ENCODE results near the gene YY2. TPM values are rescaled to one million over a fixed set of nuclear protein-coding genes. Genes with fewer than 3 reads are reported as not detected.
A peak's percentile ranks its signal among the peaks of the same experiment; 100 is the strongest.
"Not testable (repeated sequence)": the region's sequence is repeated elsewhere in the genome, so short reads cannot be mapped to it uniquely, and the experiment has no call there.

Gene YY2
- total RNA-seq, 1 experiment from 2014 or later: 0.10 TPM

DNA sequence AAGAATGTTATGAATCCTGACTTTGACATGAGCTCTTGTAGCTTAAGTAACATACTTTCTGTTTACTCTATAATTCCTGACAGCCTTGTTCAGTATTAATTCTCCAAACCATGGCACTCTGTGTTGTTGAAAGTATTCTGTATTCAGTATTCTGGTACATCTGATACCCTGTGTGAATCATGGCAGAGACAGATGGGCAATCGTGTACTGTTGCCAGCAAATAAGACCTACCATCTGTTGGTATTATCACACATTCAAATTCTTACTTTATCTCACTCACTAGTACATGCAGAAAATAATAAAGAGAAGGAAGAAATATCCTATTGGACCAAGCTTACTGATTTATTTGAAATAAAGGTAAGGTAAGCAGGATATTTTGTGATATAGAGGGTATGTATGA is 8.4 kb upstream of the YY2 start:
- peaks cover 2% of the 10 kb centered on the region for H3K36me3 ChIP-seq (replicated peaks; ENCODE audit: control insufficient read depth, insufficient read depth, low read length)
- H3K27me3 ChIP-seq (ENCODE audit: control insufficient read depth, insufficient read depth, low read length): no peaks in the 10 kb centered on the region
- H3K4me3 ChIP-seq (ENCODE audit: insufficient read depth, low read depth, low read length): no peak overlapping the region
- no peak for DNase-seq

DNA sequence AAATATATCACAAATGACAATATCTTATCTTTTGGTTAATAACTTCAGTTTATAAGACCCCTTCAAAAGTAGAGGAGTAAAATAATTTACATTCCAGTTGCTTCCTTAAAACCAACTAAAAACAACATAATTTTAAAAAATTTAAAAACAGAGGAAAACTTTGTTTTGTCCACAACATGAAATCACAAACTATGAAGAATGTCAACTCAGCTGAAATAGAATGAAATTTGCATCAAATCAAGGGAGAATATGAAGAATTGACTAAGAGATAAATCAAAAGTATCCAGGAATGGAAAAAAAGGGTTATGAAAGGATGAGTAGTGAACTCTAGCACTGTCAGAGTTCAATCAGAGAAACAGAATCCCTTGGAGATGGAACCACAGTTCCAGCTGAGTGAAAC is 2.2 kb upstream of the YY2 start:
- H3K36me3 ChIP-seq (replicated peaks; ENCODE audit: control insufficient read depth, insufficient read depth, low read length): no peaks in the 10 kb centered on the region; the same call in none of the 2 replicates
- H3K4me3 ChIP-seq (ENCODE audit: insufficient read depth, low read depth, low read length): no peak overlapping the region
- no peaks in the 10 kb centered on the region for H3K27me3 ChIP-seq (ENCODE audit: control insufficient read depth, insufficient read depth, low read length)
- no peak for DNase-seq

DNA sequence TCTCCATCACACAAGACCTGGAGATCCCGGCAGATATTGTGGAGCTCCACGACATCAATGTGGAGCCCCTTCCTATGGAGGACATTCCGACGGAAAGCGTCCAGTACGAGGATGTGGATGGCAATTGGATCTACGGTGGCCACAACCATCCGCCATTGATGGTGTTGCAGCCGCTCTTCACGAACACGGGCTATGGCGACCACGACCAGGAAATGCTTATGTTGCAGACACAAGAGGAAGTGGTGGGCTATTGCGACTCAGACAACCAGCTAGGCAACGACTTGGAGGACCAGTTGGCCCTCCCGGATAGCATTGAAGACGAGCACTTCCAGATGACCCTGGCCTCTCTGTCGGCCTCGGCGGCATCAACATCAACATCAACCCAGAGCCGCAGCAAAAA is 717 bp downstream of the YY2 start:
- no peaks in the 10 kb centered on the region for H3K27me3 ChIP-seq (ENCODE audit: control insufficient read depth, insufficient read depth, low read length)
- no peaks in the 10 kb centered on the region; the same call in none of the 2 replicates for H3K36me3 ChIP-seq (replicated peaks; ENCODE audit: control insufficient read depth, insufficient read depth, low read length)
- H3K4me3 ChIP-seq (ENCODE audit: insufficient read depth, low read depth, low read length): no peak overlapping the region
- no peak for DNase-seq

DNA sequence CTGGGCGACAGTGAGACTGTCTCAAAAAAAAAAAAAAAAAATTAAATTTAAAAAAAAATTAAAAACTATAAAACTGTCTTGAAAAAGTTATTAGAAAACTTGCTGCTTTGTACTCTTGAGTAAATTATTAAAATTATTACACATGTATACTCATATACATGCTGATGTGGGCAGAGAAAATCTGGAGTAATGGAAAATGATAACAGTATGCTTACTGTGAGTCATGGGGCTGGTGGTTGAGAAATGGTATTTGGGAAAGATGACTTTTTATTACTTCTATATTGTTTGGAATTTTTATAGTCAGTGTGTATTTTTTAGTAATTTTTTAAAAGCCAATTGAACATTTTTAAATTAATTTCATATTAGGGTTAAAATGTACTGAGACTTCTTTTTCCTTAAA is 7.5 kb downstream of the YY2 start:
- Histone ChIP-seq H3K4me3 (ENCODE audit: insufficient read depth, low read depth, low read length) (no peak overlapping the region), H3K36me3 (replicated peaks; ENCODE audit: control insufficient read depth, insufficient read depth, low read length) (no peaks in the 10 kb centered on the region), H3K27me3 (ENCODE audit: control insufficient read depth, insufficient read depth, low read length) (no peaks in the 10 kb centered on the region)
- no peak for DNase-seq

DNA sequence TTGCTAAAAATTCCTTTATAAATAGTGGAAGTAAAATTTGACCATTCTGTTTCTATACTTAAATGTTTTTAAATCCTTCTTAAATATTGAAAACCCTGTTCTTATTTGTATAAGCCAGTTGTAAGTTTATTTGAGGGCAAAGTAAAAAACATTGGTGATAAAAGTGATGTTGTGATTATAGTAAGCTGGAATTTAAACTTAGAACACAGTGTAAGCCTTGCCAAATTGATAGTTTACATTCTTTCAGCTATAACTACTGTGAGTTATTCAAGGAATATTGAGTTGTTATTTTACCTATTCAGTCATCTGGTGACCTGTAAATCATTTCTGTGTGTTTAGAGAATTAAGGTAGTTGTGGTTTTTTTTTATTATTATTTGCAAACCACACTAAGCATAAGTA is 9.6 kb downstream of the YY2 start:
- H3K36me3 ChIP-seq (replicated peaks; ENCODE audit: control insufficient read depth, insufficient read depth, low read length): no peaks in the 10 kb centered on the region; the same call in 1 of the 2 replicates
- H3K4me3 ChIP-seq (ENCODE audit: insufficient read depth, low read depth, low read length): no peak overlapping the region
- DNase-seq: no peak
- H3K27me3 ChIP-seq (ENCODE audit: control insufficient read depth, insufficient read depth, low read length): no peaks in the 10 kb centered on the region

DNA sequence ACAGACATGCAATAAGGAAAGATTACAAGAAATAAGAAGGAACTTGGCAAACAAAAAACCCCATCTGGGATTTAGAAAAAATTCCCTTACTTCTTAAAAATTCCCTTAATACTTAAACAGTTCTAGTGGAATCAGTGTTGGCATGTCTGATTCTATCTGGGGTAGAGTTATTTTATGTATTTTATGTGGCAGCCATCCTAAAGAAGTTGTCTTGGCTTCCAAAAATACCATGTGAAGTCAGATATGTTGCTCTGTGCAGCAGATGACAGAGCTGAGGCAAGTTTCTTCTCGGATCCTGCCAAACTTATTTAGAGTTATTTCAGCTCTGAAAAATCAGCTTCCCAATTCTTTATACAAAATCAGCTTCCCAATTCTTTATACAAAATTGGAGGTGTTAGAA is 14.7 kb downstream of the YY2 start:
- Histone ChIP-seq H3K4me3 (ENCODE audit: insufficient read depth, low read depth, low read length) (no peak overlapping the region), H3K27me3 (ENCODE audit: control insufficient read depth, insufficient read depth, low read length) (no peaks in the 10 kb centered on the region), H3K36me3 (replicated peaks; ENCODE audit: control insufficient read depth, insufficient read depth, low read length) (no peaks in the 10 kb centered on the region; the same call in 1 of the 2 replicates)
- no peak for DNase-seq

DNA sequence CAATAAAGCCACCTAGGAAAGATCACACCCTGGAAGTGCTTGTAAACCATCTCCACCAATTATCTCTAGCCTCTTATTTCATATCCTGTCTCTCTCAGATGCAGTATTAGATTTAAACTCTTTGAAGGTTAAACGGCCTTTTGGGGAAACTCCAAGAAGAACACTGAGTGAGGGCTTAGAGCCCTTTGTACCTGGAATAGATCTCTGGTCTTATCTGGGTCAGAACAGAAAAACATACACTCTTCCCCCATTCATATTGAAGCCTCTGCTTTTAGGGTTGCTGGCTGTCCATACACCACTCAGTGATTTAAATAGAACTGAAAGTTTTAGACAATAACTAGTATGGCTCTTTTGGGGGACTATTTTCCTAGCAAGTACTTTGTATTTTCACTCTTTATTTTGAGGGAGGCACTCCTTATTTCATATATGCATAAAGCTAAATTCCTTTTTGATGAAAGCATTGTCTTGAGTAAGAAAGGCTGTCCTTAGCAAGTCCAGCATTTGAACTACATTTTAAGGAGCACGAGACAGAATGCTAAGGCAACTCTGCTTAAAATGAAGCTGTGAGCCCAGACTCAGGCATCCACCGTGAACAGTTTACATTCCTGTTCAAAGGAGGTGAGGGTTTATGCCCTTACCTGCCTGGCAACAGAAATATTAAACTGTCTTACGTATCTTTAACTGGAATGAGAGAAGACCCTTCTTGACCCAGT is 17.4 kb downstream of the YY2 start:
- H3K27me3 ChIP-seq (ENCODE audit: control insufficient read depth, insufficient read depth, low read length): no peaks in the 10 kb centered on the region
- H3K36me3 ChIP-seq (replicated peaks; ENCODE audit: control insufficient read depth, insufficient read depth, low read length): no peaks in the 10 kb centered on the region; the same call in 1 of the 2 replicates
- no peak for DNase-seq
- H3K4me3 ChIP-seq (ENCODE audit: insufficient read depth, low read depth, low read length): no peak overlapping the region

DNA sequence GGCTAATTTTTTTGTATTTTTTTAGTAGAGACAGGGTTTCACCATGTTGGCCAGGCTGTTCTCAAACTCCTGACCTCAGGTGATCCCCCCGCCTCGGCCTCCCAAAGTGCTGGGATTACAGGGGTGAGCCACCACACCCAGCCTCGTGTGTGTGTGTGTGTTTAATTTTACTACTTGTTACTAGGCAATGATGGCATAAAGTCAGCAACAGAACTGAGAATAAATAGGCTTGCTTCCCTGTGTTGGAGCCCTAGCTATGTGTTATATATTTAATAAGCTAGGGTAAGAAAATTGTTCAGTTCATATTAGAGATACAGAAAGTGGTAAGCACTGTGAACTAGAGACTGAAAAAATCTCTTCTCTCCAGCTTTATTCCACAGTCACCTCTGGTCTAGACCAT is 18.4 kb downstream of the YY2 start:
- not testable (repeated sequence) for H3K4me3 ChIP-seq (ENCODE audit: insufficient read depth, low read depth, low read length); H3K36me3 ChIP-seq (replicated peaks; ENCODE audit: control insufficient read depth, insufficient read depth, low read length); DNase-seq; H3K27me3 ChIP-seq (ENCODE audit: control insufficient read depth, insufficient read depth, low read length)

DNA sequence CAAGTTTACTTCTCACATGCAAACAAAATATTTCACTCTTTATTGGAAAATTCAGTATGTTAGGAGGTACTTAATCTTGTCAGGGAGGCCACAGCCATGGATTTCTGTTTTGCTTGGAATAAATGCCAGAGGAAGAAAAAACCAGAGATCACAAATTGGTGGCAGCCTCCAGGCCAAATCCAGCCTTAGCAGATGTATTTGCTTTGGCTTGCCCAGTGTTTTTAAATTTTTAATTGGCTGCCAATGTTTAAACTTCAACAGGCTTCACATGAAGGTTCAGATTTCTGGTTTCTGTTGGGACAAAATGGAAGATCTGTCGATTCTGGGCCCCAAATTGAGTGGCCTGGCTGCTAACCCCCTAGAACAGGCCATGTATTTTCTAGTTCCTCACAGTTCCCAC is 19.2 kb downstream of the YY2 start:
- Histone ChIP-seq H3K4me3 (ENCODE audit: insufficient read depth, low read depth, low read length) (no peak overlapping the region), H3K27me3 (ENCODE audit: control insufficient read depth, insufficient read depth, low read length) (no peaks in the 10 kb centered on the region), H3K36me3 (replicated peaks; ENCODE audit: control insufficient read depth, insufficient read depth, low read length) (no peaks in the 10 kb centered on the region)
- no peak for DNase-seq

DNA sequence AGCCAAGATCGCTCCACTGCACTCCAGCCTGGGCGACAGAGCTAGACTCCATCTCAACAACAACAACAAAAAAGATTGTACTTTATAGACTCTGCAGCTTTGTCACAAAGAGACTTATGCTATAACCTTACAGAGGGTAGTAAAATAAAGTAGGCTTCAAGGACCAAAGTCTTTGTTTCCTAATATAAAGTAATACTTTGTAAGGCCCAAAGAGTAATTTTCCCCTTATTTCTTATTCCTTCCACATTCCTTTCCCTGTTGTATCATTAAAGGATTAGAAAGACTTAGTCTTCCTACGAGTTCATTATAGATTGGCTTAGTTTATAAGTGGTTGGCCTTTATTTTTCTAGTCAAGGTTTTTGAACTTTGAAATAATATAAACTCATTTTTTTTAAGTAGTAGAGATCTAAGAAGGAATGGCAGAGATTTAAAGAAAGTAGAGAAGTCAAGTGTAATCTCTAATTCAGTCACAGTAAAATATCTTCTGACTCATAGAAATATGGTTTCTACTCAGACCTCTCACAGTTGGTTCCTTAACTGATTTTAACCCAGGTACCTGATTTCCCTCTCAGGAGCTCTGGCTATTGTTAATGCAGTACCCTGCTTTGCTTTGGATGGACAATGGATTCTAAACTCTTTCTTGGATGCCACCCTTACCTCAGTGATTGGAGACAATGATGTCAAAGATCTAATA is 26.2 kb downstream of the YY2 start:
- Histone ChIP-seq H3K4me3 (ENCODE audit: insufficient read depth, low read depth, low read length) (no peak overlapping the region), H3K36me3 (replicated peaks; ENCODE audit: control insufficient read depth, insufficient read depth, low read length) (no peaks in the 10 kb centered on the region), H3K27me3 (ENCODE audit: control insufficient read depth, insufficient read depth, low read length) (no peaks in the 10 kb centered on the region)
- DNase-seq: no peak

DNA sequence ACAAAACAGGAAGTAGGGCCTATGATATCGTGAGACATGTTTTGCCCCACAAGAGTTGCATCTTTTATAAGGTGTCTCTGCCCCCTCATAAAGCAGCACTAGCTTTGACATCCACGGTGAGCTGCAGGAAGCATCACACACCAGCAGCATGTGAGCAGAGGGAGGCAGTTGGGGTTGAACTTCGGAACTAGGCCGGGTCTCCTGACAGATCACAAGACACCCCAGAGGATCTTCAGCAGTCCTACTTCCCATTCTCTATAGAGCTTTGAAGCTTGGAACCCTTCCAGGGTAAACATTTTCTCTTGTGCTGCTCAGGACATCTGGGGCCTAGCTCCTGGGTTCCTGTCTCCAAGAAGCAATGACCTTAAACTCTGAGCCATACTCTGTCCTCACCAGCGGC is 27.5 kb downstream of the YY2 start:
- Histone ChIP-seq H3K27me3 (ENCODE audit: control insufficient read depth, insufficient read depth, low read length) (no peaks in the 10 kb centered on the region), H3K36me3 (replicated peaks; ENCODE audit: control insufficient read depth, insufficient read depth, low read length) (no peaks in the 10 kb centered on the region), H3K4me3 (ENCODE audit: insufficient read depth, low read depth, low read length) (no peak overlapping the region)
- DNase-seq: no peak

DNA sequence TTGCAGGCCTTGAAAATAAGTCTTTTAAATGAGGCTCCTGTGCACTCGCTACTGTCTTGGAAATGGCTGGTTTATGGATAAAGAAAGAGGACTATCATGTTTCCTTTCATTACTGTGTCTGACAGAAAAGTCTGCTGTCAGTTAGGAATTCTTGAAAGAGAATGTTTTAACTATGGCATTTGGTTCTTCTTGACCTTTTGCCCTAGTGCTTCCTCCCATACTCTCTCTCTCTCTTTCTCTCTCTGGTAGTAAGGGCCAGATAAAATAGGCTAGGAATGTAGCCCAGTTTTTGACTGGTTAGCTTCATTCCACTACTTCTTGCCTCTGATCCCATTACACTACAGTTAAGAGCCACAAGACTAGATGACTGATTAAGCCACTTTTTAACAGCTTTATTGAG is 29.8 kb downstream of the YY2 start:
- Histone ChIP-seq H3K27me3 (ENCODE audit: control insufficient read depth, insufficient read depth, low read length) (no peaks in the 10 kb centered on the region), H3K36me3 (replicated peaks; ENCODE audit: control insufficient read depth, insufficient read depth, low read length) (no peaks in the 10 kb centered on the region), H3K4me3 (ENCODE audit: insufficient read depth, low read depth, low read length) (no peak overlapping the region)
- no peak for DNase-seq

DNA sequence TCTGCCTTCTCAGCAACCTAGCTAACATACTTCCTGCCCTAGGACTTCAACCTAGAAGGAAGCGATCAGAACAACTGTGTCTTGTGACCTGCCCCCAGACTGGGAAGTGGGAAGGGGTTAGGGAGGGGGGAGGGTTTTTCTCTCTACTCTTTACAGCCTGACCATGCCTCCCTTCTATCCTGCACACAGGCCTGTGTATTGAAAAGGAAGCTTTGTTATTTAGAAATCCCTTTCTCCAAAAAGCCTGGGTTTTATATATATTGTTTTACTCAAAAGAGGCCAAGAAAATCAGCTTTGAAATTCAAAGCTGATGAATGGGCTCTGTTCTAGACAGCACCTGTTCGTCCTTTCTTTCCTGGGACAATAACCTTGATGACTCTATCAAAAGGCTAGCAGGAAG is 49.5 kb downstream of the YY2 start:
- DNase-seq: peak; percentile 39
- Histone ChIP-seq H3K4me3 (ENCODE audit: insufficient read depth, low read depth, low read length) (no peak overlapping the region), H3K27me3 (ENCODE audit: control insufficient read depth, insufficient read depth, low read length) (no peaks in the 10 kb centered on the region), H3K36me3 (replicated peaks; ENCODE audit: control insufficient read depth, insufficient read depth, low read length) (no peaks in the 10 kb centered on the region)

DNA sequence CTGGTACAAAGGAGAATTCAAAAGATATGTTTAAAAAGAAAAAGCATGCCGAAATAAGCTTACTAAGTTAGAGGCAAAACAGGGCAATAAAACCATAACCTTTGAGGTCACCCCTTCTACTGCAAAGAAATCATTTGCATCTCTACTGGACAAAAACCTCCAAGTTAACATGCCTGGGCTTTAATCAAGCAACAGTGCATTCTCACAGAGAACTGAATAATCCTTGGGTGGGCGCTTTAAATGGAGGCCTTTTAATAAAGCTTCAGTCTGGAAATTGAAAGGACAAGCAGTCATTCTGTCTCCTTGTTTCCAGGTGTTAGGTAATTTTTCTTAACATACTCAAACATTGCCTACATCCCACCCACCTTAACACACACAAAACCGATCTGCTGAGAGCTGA is 50.2 kb downstream of the YY2 start:
- Histone ChIP-seq H3K27me3 (ENCODE audit: control insufficient read depth, insufficient read depth, low read length) (no peaks in the 10 kb centered on the region), H3K4me3 (ENCODE audit: insufficient read depth, low read depth, low read length) (no peak overlapping the region), H3K36me3 (replicated peaks; ENCODE audit: control insufficient read depth, insufficient read depth, low read length) (no peaks in the 10 kb centered on the region)
- no peak for DNase-seq

DNA sequence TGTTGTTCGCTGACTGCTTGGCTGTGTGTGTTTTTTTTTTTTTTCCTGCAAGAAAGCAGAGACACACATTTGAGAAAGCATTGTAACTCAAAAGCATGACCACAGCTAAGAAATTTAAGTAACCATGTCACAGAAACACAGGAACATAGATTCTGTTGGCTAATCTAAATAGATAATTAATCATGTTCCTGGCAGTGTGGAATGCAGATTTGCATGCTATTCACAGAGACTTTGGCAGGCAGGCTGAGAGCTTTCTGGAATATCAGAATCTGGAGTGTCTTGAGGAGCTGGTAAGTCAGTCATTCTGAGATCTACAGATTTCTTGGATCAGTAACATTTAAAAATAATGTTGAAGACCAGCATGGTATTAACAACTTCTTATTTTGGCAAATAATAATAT is 51.5 kb downstream of the YY2 start:
- no peaks in the 10 kb centered on the region for H3K27me3 ChIP-seq (ENCODE audit: control insufficient read depth, insufficient read depth, low read length)
- H3K36me3 ChIP-seq (replicated peaks; ENCODE audit: control insufficient read depth, insufficient read depth, low read length): no peaks in the 10 kb centered on the region
- no peak overlapping the region for H3K4me3 ChIP-seq (ENCODE audit: insufficient read depth, low read depth, low read length)
- no peak for DNase-seq
